ENCODE results near the gene ADGB.

DNA sequence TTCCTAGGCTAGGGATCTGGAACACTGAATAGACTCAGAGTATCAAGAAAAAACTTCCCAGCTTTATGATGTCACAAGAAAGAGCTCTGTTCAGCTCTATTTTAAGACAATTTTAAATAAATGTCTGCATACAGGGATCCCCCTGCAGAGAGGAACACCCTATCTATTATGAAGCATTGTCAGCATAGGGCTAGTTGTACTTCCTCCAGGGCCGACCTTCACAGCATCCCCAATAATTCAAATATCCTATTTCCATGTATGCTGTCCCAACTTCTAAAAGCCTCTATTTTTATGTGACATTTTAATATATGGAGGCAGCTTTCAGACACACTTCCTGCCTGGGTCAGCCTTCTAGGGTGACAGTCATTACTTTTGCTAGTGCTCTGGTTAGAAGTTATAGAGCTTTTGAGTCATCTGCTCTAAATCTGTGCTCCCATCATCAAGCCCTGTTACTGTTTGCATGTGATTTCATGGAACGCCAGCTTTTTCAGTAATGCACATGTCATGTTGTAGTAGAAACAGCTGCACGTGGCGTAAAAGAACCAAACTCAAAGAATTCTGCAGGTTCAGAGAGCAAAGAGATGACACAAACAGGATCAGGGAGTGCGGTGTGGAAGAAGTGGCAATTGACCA lies 189.2 kb downstream of the ADGB start:
- TF ChIP-seq, protein P1, sequence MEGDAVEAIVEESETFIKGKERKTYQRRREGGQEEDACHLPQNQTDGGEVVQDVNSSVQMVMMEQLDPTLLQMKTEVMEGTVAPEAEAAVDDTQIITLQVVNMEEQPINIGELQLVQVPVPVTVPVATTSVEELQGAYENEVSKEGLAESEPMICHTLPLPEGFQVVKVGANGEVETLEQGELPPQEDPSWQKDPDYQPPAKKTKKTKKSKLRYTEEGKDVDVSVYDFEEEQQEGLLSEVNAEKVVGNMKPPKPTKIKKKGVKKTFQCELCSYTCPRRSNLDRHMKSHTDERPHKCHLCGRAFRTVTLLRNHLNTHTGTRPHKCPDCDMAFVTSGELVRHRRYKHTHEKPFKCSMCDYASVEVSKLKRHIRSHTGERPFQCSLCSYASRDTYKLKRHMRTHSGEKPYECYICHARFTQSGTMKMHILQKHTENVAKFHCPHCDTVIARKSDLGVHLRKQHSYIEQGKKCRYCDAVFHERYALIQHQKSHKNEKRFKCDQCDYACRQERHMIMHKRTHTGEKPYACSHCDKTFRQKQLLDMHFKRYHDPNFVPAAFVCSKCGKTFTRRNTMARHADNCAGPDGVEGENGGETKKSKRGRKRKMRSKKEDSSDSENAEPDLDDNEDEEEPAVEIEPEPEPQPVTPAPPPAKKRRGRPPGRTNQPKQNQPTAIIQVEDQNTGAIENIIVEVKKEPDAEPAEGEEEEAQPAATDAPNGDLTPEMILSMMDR (IDR thresholded peaks at IDR 0.05; ENCODE audit: low read length) = no peak
- no peak for TF ChIP-seq EZH2 (optimal IDR thresholded peaks at IDR 0.05; ENCODE audit: low read depth, low read length)

All from MM.1S (cell line).